Measurements from ENCODE around the gene B4GALT3.

GRCh38 chr1:161207173-161207572, 29.9 kb upstream of the B4GALT3 start:
- TF ChIP-seq CTCF (conservative IDR thresholded peaks at IDR 0.05): no peak
- no peak for TF ChIP-seq ZFX (IDR thresholded peaks at IDR 0.05)
